Kidney (tissue), 14 donors: ENCODE measurements around the gene PCDHGB3. TPM values are rescaled to one million over a fixed set of nuclear protein-coding genes. Genes with fewer than 3 reads are reported as not detected.

Source experiments
- DNase-seq, 5 donors: peaks; one replicate each; pipeline ENCODE4 v3.0.0-alpha.2; 2013 to 2020
- FAIRE-seq: peaks from 2 replicates; lab custom pipeline; 2012; peaks lifted over from hg19 to GRCh38; lab: Jason Lieb, UNC
- H3K27ac ChIP-seq, 2 donors: one replicate each; pipeline ENCODE4 v1.7.0; 2013; ENCODE audit warnings: low read depth in 2 of 2, low read length in 2 of 2, inconsistent platforms in 1 of 2
- H3K27me3 ChIP-seq: one replicate; pipeline ENCODE4 v1.7.1; 2013; ENCODE audit warnings: low read length, inconsistent platforms; ENCODE audit not compliant: control insufficient read depth, insufficient read depth
- H3K36me3 ChIP-seq, 3 donors: one replicate each; pipeline versions ENCODE4 v1.7.0 to v1.7.1; 2013; ENCODE audit warnings: low read length in 3 of 3, control low read depth in 1 of 3, inconsistent platforms in 1 of 3; ENCODE audit not compliant: insufficient read depth in 3 of 3, control insufficient read depth in 2 of 3
- H3K4me1 ChIP-seq, 3 donors: one replicate each; pipeline versions ENCODE4 v1.7.0 to v1.7.1; 2013; ENCODE audit warnings: low read length in 3 of 3, inconsistent platforms in 1 of 3, low read depth in 1 of 3; ENCODE audit not compliant: control insufficient read depth in 2 of 3, insufficient read depth in 2 of 3
- H3K4me3 ChIP-seq, 3 donors: one replicate each; pipeline versions ENCODE4 v1.7.0 to v1.8.1; 2013; ENCODE audit warnings: low read length in 3 of 3, control low read depth in 1 of 3, inconsistent platforms in 1 of 3
- H3K9ac ChIP-seq, 3 donors: one replicate each; pipeline versions ENCODE4 v1.7.0 to v1.7.1; 2013; ENCODE audit warnings: low read length in 3 of 3, control low read depth in 1 of 3, inconsistent platforms in 1 of 3
- H3K9me3 ChIP-seq, 3 donors: one replicate each; pipeline versions ENCODE4 v1.7.0 to v1.7.1; 2013; ENCODE audit warnings: low read length in 3 of 3, control low read depth in 1 of 3, inconsistent platforms in 1 of 3; ENCODE audit not compliant: control insufficient read depth in 2 of 3, insufficient read depth in 1 of 3
- intact Hi-C: fragments of 100-400 bp; cut with DNase I; formaldehyde crosslinking; loops from one replicate; pipeline ENCODE4 v1.11.1; 2022
- polyA plus RNA-seq: library from polyadenylated mRNA; stranded (reverse); fragments of 350-450 nt; fragmentation: Illumina TruSeq; extraction: RNeasy Lipid Tissue Mini Kit (QIAGEN cat#74804); gene quantifications from one replicate; pipeline ENCODE4 v1.2.3, GENCODE V29; 2014; ENCODE audit warnings: low read depth, low replicate concordance; ENCODE audit not compliant: insufficient read depth
- total RNA-seq: library from RNA; stranded (reverse); fragmentation: NEBNext Ultra II Directional; extraction: Animal tissue kit (Norgen Biotek cat#: 25700); gene quantifications from one replicate; pipeline ENCODE4 v1.2.1, GENCODE V29; 2021
- TF ChIP-seq, protein P1 (sequence below): IDR thresholded peaks from 3 replicates; pipeline ENCODE4 v1.5.1; 2012; ENCODE audit warnings: mild to moderate bottlenecking, moderate library complexity, borderline replicate concordance; ENCODE audit not compliant: insufficient read depth; ENCODE audit errors: extremely low read depth
- donor health status: control.
- donor health status: control.
- donor health status: control.
- donor health status: control.
- donor health status: control.
- donor health status: DM: yes; HTN: yes; CAD: no.
- donor health status: Normal renal cell carcinoma (clear cell type).

PCDHGB3 gene
- total and polyA plus RNA-seq, 2 donors from 2014 or later, result 0.15 to 4.4 TPM

DNA sequence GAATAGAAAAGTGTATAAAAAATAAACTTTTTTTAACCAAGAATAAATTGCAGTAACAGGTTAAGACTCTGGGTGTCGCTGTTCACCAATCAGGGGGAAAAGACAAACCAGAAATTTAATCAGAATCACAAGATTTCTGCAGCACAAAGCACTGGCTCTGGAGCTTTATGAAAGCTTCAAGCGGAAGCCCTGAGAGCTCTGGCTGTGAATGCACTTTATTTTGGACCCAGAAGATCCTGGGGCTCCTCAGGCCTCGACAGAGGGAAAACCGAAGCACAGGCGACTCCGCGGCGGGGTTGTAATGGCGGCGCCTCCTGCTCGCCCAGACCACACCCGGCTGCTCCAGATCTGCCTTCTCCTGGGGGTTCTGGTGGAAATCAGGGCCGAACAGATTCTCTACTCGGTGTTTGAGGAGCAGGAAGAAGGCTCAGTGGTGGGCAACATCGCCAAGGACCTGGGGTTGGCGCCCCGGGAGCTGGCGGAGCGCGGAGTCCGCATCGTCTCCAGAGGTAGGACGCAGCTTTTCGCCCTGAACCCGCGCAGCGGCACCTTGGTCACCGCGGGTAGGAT lies 15.1 kb upstream of the PCDHGB3 start, which contains the start of gene PCDHGA4:
Gene PCDHGA4 (plus strand): TSS at position 122 of the 570 bp plus-strand sequence. CDS start 87 bp downstream, at position 209.
- DNase-seq, result no peak
- Histone ChIP-seq H3K27ac (no peak within 1 kb of the TSS), H3K9me3 (peaks cover 2 to 71% (median 21%) of the 10 kb centered on the region in 3 donors), H3K4me3 (peak within 1 kb of the TSS in 2 of 3 donors; percentile 6 to 13), H3K9ac (no peak within 1 kb of the TSS), H3K36me3 (no peaks in the 10 kb centered on the region), H3K27me3 (no peaks in the 10 kb centered on the region), H3K4me1 (no peaks in the 10 kb centered on the region)
- TF ChIP-seq, protein P1, sequence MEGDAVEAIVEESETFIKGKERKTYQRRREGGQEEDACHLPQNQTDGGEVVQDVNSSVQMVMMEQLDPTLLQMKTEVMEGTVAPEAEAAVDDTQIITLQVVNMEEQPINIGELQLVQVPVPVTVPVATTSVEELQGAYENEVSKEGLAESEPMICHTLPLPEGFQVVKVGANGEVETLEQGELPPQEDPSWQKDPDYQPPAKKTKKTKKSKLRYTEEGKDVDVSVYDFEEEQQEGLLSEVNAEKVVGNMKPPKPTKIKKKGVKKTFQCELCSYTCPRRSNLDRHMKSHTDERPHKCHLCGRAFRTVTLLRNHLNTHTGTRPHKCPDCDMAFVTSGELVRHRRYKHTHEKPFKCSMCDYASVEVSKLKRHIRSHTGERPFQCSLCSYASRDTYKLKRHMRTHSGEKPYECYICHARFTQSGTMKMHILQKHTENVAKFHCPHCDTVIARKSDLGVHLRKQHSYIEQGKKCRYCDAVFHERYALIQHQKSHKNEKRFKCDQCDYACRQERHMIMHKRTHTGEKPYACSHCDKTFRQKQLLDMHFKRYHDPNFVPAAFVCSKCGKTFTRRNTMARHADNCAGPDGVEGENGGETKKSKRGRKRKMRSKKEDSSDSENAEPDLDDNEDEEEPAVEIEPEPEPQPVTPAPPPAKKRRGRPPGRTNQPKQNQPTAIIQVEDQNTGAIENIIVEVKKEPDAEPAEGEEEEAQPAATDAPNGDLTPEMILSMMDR, result peak; percentile 8
- no peak for FAIRE-seq
- intact Hi-C loops, result no loop called here

DNA sequence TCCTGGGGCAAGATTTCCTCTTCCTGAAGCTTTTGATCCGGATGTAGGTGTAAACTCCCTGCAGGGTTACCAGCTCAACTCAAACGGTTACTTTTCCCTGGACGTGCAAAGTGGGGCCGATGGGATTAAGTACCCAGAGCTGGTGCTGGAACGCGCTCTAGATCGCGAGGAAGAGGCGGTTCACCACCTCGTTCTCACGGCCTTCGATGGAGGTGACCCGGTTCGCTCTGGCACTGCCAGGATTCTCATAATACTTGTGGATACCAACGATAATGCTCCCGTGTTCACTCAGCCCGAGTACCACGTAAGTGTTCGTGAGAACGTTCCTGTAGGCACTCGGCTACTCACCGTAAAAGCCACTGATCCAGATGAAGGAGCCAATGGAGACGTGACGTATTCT lies 14.4 kb upstream of the PCDHGB3 start:
- TF ChIP-seq, protein P1, result no peak
- H3K4me1 ChIP-seq, result no peaks in the 10 kb centered on the region
- peak overlapping the region in 1 of 3 donors; percentile 13 for H3K4me3 ChIP-seq
- no peak overlapping the region for H3K9ac ChIP-seq
- H3K27me3 ChIP-seq, result no peaks in the 10 kb centered on the region
- DNase-seq (no peak), FAIRE-seq (no peak)
- H3K27ac ChIP-seq, result no peak overlapping the region
- intact Hi-C loops, result no loop called here
- no peaks in the 10 kb centered on the region for H3K36me3 ChIP-seq
- H3K9me3 ChIP-seq, result peaks cover 2 to 71% (median 19%) of the 10 kb centered on the region in 3 donors

- Histone ChIP-seq H3K9ac (no peak overlapping the region), H3K36me3 (no peaks in the 10 kb centered on the region), H3K9me3 (peaks cover 2 to 71% (median 19%) of the 10 kb centered on the region in 3 donors), H3K4me3 (no peak overlapping the region), H3K4me1 (no peaks in the 10 kb centered on the region), H3K27ac (no peak overlapping the region), H3K27me3 (no peaks in the 10 kb centered on the region)
- intact Hi-C loops, result no loop called here
- TF ChIP-seq, protein P1, result no peak
- DNase-seq (no peak), FAIRE-seq (no peak)
Measured at GRCh38 chr5:141356133-141356532, 13.9 kb upstream of the PCDHGB3 start.
